Activated naive CD4-positive, alpha-beta T cell treated with anti-CD3 and anti-CD28 coated beads, Interleukin-2, amount 50 U/mL, for 72 hours (primary cell): Measurements from ENCODE around the gene HEY2. TPM values are rescaled to one million over a fixed set of nuclear protein-coding genes. Genes with fewer than 3 reads are reported as not detected.

ENCODE experiments used
- ATAC-seq, 2 donors: fragments of 150-1000 bp; cut with Tn5 transposase; 2 replicates each; pipeline ENCODE4 v1.10.0; 2021; ENCODE audit warnings: mild to moderate bottlenecking in 2 of 2, moderate library complexity in 2 of 2
- DNase-seq, 2 donors: peaks; one replicate each; pipeline ENCODE4 v3.0.0; 2021 to 2022; ENCODE audit warnings: low spot score in 2 of 2
- H3K27ac Mint-ChIP-seq, 2 donors: one replicate each; pipeline ENCODE4 v1.8.0; 2022; ENCODE audit warnings: mild to moderate bottlenecking in 2 of 2, mixed read lengths in 2 of 2
- H3K36me3 Mint-ChIP-seq, 2 donors: one replicate each; pipeline ENCODE4 v1.8.0; 2022; ENCODE audit warnings: mixed read lengths in 2 of 2
- H3K9me3 Mint-ChIP-seq, 2 donors: one replicate each; pipeline ENCODE4 v1.8.0; 2022; ENCODE audit warnings: mixed read lengths in 2 of 2
- total RNA-seq, 2 donors: library from RNA; stranded (reverse); gene quantifications; one replicate each; pipeline ENCODE4 v1.2.3, GENCODE V29; 2022

The HEY2 gene
- total RNA-seq, 2 donors from 2014 or later: not detected

GRCh38 chr6:125781314-125781868 lies 32.0 kb downstream of the HEY2 start:
- DNase-seq: no peak
- H3K36me3 Mint-ChIP-seq: peaks cover 0 to 4% of the 10 kb centered on the region in 2 donors
- H3K27ac Mint-ChIP-seq: no peak overlapping the region
- peaks cover 0 to 7% of the 10 kb centered on the region in 2 donors for H3K9me3 Mint-ChIP-seq
- ATAC-seq: peak; percentile 62 to 66

- Mint-ChIP-seq H3K36me3 (peaks cover 0 to 4% of the 10 kb centered on the region in 2 donors), H3K9me3 (no peaks in the 10 kb centered on the region), H3K27ac (no peak overlapping the region)
- ATAC-seq (no peak), DNase-seq (no peak)
Measured at GRCh38 chr6:125784365-125784764, 34.9 kb downstream of the HEY2 start.

GRCh38 chr6:125787791-125788190 lies 38.4 kb downstream of the HEY2 start:
- ATAC-seq (no peak), DNase-seq (no peak)
- Mint-ChIP-seq H3K9me3 (no peaks in the 10 kb centered on the region), H3K36me3 (peaks cover 0 to 10% of the 10 kb centered on the region in 2 donors), H3K27ac (no peak overlapping the region)

GRCh38 chr6:125789167-125789566 lies 39.7 kb downstream of the HEY2 start:
- H3K27ac Mint-ChIP-seq: peak overlapping the region; percentile 97 to 98
- ATAC-seq (no peak), DNase-seq (no peak)
- no peaks in the 10 kb centered on the region for H3K9me3 Mint-ChIP-seq
- H3K36me3 Mint-ChIP-seq: peaks cover 0 to 10% of the 10 kb centered on the region in 2 donors

- DNase-seq (peak; percentile 54 to 59), ATAC-seq (peak; percentile 29 to 33)
- Mint-ChIP-seq H3K27ac (peak overlapping the region; percentile 97 to 98), H3K9me3 (no peaks in the 10 kb centered on the region), H3K36me3 (peaks cover 0 to 6% of the 10 kb centered on the region in 2 donors)
Measured at GRCh38 chr6:125789576-125790357, 40.3 kb downstream of the HEY2 start.

- peak; percentile 82 to 83 for ATAC-seq
- H3K27ac Mint-ChIP-seq: peak within 1 kb of the TSS; percentile 97 to 98
- H3K36me3 Mint-ChIP-seq: peaks cover 0 to 6% of the 10 kb centered on the region in 2 donors
- H3K9me3 Mint-ChIP-seq: no peaks in the 10 kb centered on the region
- peak; percentile 74 to 83 for DNase-seq
Measured at GRCh38 chr6:125790358-125791150, 41.1 kb downstream of the HEY2 start, which contains the start of gene NCOA7. Gene NCOA7, plus strand, starts transcription at chr6:125790960. Its CDS starts 24,395 bp downstream, at chr6:125815355.

- Mint-ChIP-seq H3K36me3 (peaks cover 0 to 6% of the 10 kb centered on the region in 2 donors), H3K27ac (peak overlapping the region; percentile 65 to 97), H3K9me3 (no peaks in the 10 kb centered on the region)
- ATAC-seq (peak; percentile 19 to 21), DNase-seq (peak in 1 of 2 donors; percentile 32)
Measured at GRCh38 chr6:125791151-125791819, 41.9 kb downstream of the HEY2 start.

- H3K36me3 Mint-ChIP-seq: peaks cover 0 to 6% of the 10 kb centered on the region in 2 donors
- ATAC-seq: no peak
Measured at GRCh38 chr6:125791820-125792165, 42.4 kb downstream of the HEY2 start.

GRCh38 chr6:125792172-125792571 lies 42.7 kb downstream of the HEY2 start:
- no peak for ATAC-seq
- peaks cover 0 to 6% of the 10 kb centered on the region in 2 donors for H3K36me3 Mint-ChIP-seq
- peak overlapping the region in 1 of 2 donors; percentile 97 for H3K27ac Mint-ChIP-seq
- H3K9me3 Mint-ChIP-seq: no peaks in the 10 kb centered on the region
- no peak for DNase-seq

More at GRCh38 chr6:125791820-125792165, 42.4 kb downstream of the HEY2 start:
- Mint-ChIP-seq H3K9me3 (no peaks in the 10 kb centered on the region), H3K27ac (peak overlapping the region; percentile 65 to 97)
- DNase-seq: no peak

- DNase-seq: no peak
- no peak for ATAC-seq
- Mint-ChIP-seq H3K27ac (no peak overlapping the region), H3K9me3 (no peaks in the 10 kb centered on the region), H3K36me3 (peaks cover 0 to 6% of the 10 kb centered on the region in 2 donors)
Measured at GRCh38 chr6:125792680-125793079, 43.2 kb downstream of the HEY2 start.

- Mint-ChIP-seq H3K9me3 (no peaks in the 10 kb centered on the region), H3K36me3 (peaks cover 0 to 6% of the 10 kb centered on the region in 2 donors), H3K27ac (peak overlapping the region; percentile 76 to 81)
- DNase-seq (no peak), ATAC-seq (no peak)
Measured at GRCh38 chr6:125793280-125793679, 43.8 kb downstream of the HEY2 start.

- Mint-ChIP-seq H3K9me3 (no peaks in the 10 kb centered on the region), H3K27ac (peak overlapping the region; percentile 76 to 81)
Measured at GRCh38 chr6:125793863-125794262, 44.4 kb downstream of the HEY2 start.

GRCh38 chr6:125794342-125795137 lies 45.1 kb downstream of the HEY2 start:
- Mint-ChIP-seq H3K27ac (no peak overlapping the region), H3K36me3 (peaks cover 0 to 6% of the 10 kb centered on the region in 2 donors), H3K9me3 (no peaks in the 10 kb centered on the region)
- DNase-seq (no peak), ATAC-seq (no peak)

More at GRCh38 chr6:125793863-125794262, 44.4 kb downstream of the HEY2 start:
- DNase-seq (no peak), ATAC-seq (no peak)
- H3K36me3 Mint-ChIP-seq: peaks cover 0 to 6% of the 10 kb centered on the region in 2 donors

- Mint-ChIP-seq H3K27ac (no peak overlapping the region), H3K36me3 (no peaks in the 10 kb centered on the region), H3K9me3 (no peaks in the 10 kb centered on the region)
- DNase-seq (no peak), ATAC-seq (no peak)
Measured at GRCh38 chr6:125795301-125795700, 45.9 kb downstream of the HEY2 start.

- ATAC-seq: no peak
- no peaks in the 10 kb centered on the region for H3K9me3 Mint-ChIP-seq
- DNase-seq: no peak
- no peak overlapping the region for H3K27ac Mint-ChIP-seq
- H3K36me3 Mint-ChIP-seq: peaks cover 0 to 3% of the 10 kb centered on the region in 2 donors
Measured at GRCh38 chr6:125797120-125797885, 47.9 kb downstream of the HEY2 start.
